Prostate gland (tissue), 2 donors: ENCODE results near the gene CACNA1H. TPM values are rescaled to one million over a fixed set of nuclear protein-coding genes. Genes with fewer than 3 reads are reported as not detected.

Experiments
- DNase-seq: peaks from one replicate; pipeline ENCODE4 v3.0.0-alpha.2; 2019; ENCODE audit warnings: low spot score
- H3K27ac ChIP-seq, 2 donors: fragments of 200-600 bp; sonication (generic); 2 replicates each; pipeline ENCODE4 v1.5.1; 2017 to 2019
- H3K27me3 ChIP-seq: fragments of 200-600 bp; sonication (generic); replicated peaks from 2 replicates; pipeline ENCODE4 v1.5.1; 2019; ENCODE audit not compliant: insufficient read depth
- H3K36me3 ChIP-seq, 2 donors: fragments of 200-600 bp; sonication (generic); 1 replicate in 1 of 2; 2 replicates in 1 of 2; pipeline versions ENCODE4 v1.5.1 to v1.8.1; 2017 to 2019
- H3K4me1 ChIP-seq: fragments of 200-600 bp; sonication (generic); replicated peaks from 2 replicates; pipeline ENCODE4 v1.5.1; 2019
- H3K4me3 ChIP-seq, 2 donors: fragments of 200-600 bp; sonication (generic); 2 replicates each; pipeline ENCODE4 v1.5.1; 2017 to 2019
- H3K9me3 ChIP-seq: fragments of 200-600 bp; sonication (generic); 2 replicates; pipeline ENCODE4 v1.5.1; 2017
- POLR2A ChIP-seq: fragments of 450-650 bp; IDR thresholded peaks from one replicate; pipeline ENCODE4 v1.6.1; 2016; ENCODE audit warnings: antibody characterized with exemption, mild to moderate bottlenecking
- POLR2AphosphoS5 ChIP-seq: sonication (generic); formaldehyde crosslinking; IDR thresholded peaks from one replicate; pipeline ENCODE4 v1.6.1; 2017; ENCODE audit warnings: antibody characterized with exemption
- WGBS: methylation state at CpG from one replicate; pipeline ENCODE4 v1.1.5; 2018; 5-methylcytosine and 5-hydroxymethylcytosine counted together
- intact Hi-C: fragments of 100-400 bp; cut with DNase I; formaldehyde crosslinking; loops from one replicate; pipeline ENCODE4 v1.14.2; 2022
- total RNA-seq, 2 donors: library from RNA; depleted of rRNA; stranded (reverse); fragments of >200 nt; gene quantifications; one replicate each; pipeline ENCODE4 v1.1.0, GENCODE V29; 2016
- TF ChIP-seq, protein P1 (sequence below), 4 experiments: fragments of 200-600 bp in 2 of 4; fragments of 450-650 bp in 2 of 4; sonication (generic) in 2 of 4; IDR thresholded peaks; 1 replicate in 3 of 4; 2 replicates in 1 of 4; pipeline ENCODE4 v1.5.1; 2016 to 2019; ENCODE audit warnings: antibody characterized with exemption in 4 of 4, mild to moderate bottlenecking in 2 of 4, moderate library complexity in 2 of 4

The CACNA1H gene
- total RNA-seq, 2 donors from 2014 or later = 32.5 to 111 TPM

GRCh38 chr16:1215574-1216295, 62.8 kb downstream of the CACNA1H start:
- intact Hi-C loops = loop anchor here (10.0 kb wide), 1 partner anchor 549 kb away; no protein-coding TSS in a partner anchor
- 81% methylated on average over 32 of the region's 32 CpGs for WGBS
- Histone ChIP-seq H3K9me3 (no peaks in the 10 kb centered on the region), H3K27ac (no peak overlapping the region), H3K36me3 (no peaks in the 10 kb centered on the region), H3K4me1 (no peaks in the 10 kb centered on the region), H3K4me3 (no peak overlapping the region), H3K27me3 (no peaks in the 10 kb centered on the region)
- TF ChIP-seq POLR2A (no peak), POLR2AphosphoS5 (no peak)
- TF ChIP-seq, protein P1, sequence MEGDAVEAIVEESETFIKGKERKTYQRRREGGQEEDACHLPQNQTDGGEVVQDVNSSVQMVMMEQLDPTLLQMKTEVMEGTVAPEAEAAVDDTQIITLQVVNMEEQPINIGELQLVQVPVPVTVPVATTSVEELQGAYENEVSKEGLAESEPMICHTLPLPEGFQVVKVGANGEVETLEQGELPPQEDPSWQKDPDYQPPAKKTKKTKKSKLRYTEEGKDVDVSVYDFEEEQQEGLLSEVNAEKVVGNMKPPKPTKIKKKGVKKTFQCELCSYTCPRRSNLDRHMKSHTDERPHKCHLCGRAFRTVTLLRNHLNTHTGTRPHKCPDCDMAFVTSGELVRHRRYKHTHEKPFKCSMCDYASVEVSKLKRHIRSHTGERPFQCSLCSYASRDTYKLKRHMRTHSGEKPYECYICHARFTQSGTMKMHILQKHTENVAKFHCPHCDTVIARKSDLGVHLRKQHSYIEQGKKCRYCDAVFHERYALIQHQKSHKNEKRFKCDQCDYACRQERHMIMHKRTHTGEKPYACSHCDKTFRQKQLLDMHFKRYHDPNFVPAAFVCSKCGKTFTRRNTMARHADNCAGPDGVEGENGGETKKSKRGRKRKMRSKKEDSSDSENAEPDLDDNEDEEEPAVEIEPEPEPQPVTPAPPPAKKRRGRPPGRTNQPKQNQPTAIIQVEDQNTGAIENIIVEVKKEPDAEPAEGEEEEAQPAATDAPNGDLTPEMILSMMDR (IDR thresholded peaks at IDR 0.05) = no peak
- no peak for DNase-seq

GRCh38 chr16:1216296-1216619, 63.4 kb downstream of the CACNA1H start:
- Histone ChIP-seq H3K27me3 (no peaks in the 10 kb centered on the region), H3K9me3 (no peaks in the 10 kb centered on the region)

DNA sequence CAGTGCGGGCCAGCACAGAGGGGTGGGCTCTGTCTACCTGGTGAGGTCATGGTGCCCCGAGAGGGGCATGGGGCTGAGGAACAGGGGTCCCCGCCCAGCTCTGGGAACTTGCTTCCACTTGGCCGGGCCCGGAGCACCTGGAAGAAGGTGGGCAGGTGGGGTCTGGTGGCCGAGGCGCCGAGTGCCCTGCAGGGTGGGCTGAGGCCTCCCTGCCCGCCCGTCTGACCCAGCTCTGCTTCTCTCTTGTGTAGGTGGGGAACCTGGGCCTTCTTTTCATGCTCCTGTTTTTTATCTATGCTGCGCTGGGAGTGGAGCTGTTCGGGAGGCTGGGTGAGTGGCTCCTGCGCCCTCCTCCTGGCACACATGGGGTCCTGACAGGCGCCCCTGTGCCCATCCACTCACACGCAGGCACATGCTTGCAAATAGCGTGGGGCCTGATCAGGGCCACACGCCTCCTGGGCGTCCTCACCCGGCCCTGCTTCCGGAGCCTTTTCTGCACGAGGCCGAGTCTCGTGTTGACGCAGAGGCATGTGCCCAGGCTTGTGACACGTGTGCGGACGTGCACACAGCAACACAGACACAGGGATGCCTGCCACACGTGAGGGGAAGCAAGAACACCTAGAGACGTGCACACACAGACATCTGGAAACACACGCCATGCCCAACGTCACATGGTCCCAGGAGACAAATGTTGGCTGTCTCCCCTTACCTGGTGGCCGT, 63.9 kb downstream of the CACNA1H start:
- H3K4me1 ChIP-seq = no peaks in the 10 kb centered on the region
- TF ChIP-seq POLR2AphosphoS5 (no peak), POLR2A (no peak)
- TF ChIP-seq, protein P1 (IDR thresholded peaks at IDR 0.05) = no peak
- no peak overlapping the region for H3K4me3 ChIP-seq
- no peaks in the 10 kb centered on the region for H3K9me3 ChIP-seq
- H3K27ac ChIP-seq = no peak overlapping the region
- intact Hi-C loops = loop anchor here (10.0 kb wide), 1 partner anchor 548 kb away; no protein-coding TSS in a partner anchor
- DNase-seq = no peak
- H3K27me3 ChIP-seq = no peaks in the 10 kb centered on the region
- H3K36me3 ChIP-seq = no peaks in the 10 kb centered on the region
- WGBS = 88% methylated on average over 27 of the region's 32 CpGs

More at GRCh38 chr16:1216296-1216619, 63.4 kb downstream of the CACNA1H start:
- no peaks in the 10 kb centered on the region for H3K4me1 ChIP-seq
- H3K36me3 ChIP-seq = no peaks in the 10 kb centered on the region
- intact Hi-C loops = loop anchor here (10.0 kb wide), 1 partner anchor 549 kb away; no protein-coding TSS in a partner anchor
- no peak overlapping the region for H3K27ac ChIP-seq
- 82% methylated on average over 12 of the region's 12 CpGs for WGBS
- H3K4me3 ChIP-seq = no peak overlapping the region
- DNase-seq = no peak
- TF ChIP-seq, protein P1 (IDR thresholded peaks at IDR 0.05) = no peak
- TF ChIP-seq POLR2AphosphoS5 = no peak
- no peak for TF ChIP-seq POLR2A

GRCh38 chr16:1217526-1217925, 64.6 kb downstream of the CACNA1H start:
- no peaks in the 10 kb centered on the region for H3K36me3 ChIP-seq
- H3K27ac ChIP-seq = no peak overlapping the region
- no peak for DNase-seq
- intact Hi-C loops = loop anchor here (10.0 kb wide), 1 partner anchor 547 kb away; no protein-coding TSS in a partner anchor
- TF ChIP-seq POLR2A = no peak
- no peak for TF ChIP-seq POLR2AphosphoS5
- TF ChIP-seq, protein P1 (IDR thresholded peaks at IDR 0.05) = no peak
- WGBS = 88% methylated on average over 15 of the region's 24 CpGs
- no peak overlapping the region for H3K4me3 ChIP-seq
- no peaks in the 10 kb centered on the region for H3K27me3 ChIP-seq
- H3K4me1 ChIP-seq = no peaks in the 10 kb centered on the region
- no peaks in the 10 kb centered on the region for H3K9me3 ChIP-seq
